PFSK-1 (cell line): ENCODE results near the gene RNF4.

Experiments
- POLR2AphosphoS5 ChIP-seq: IDR thresholded peaks from 2 replicates; pipeline ENCODE4 v1.6.1; 2012; ENCODE audit warnings: low read depth, mild to moderate bottlenecking, control low read depth, low read length, moderate library complexity
- SIN3A ChIP-seq: IDR thresholded peaks from 2 replicates; pipeline ENCODE4 v1.6.1; 2012; ENCODE audit warnings: mild to moderate bottlenecking, low read length, moderate library complexity, borderline replicate concordance; ENCODE audit not compliant: insufficient read depth
- TAF1 ChIP-seq: IDR thresholded peaks from 2 replicates; pipeline ENCODE4 v1.6.1; 2012; ENCODE audit warnings: low read length, control low read depth, borderline replicate concordance; ENCODE audit not compliant: insufficient read depth
- TF ChIP-seq, protein P1 (sequence below), 2 experiments: IDR thresholded peaks; 2 replicates each; pipeline versions ENCODE4 v1.6.1 to v1.8.0; 2011 to 2012; ENCODE audit warnings: low read depth in 2 of 2, low read length in 2 of 2, control low read depth in 1 of 2, inconsistent platforms in 1 of 2, mild to moderate bottlenecking in 1 of 2, moderate library complexity in 1 of 2; ENCODE audit not compliant: insufficient read depth in 1 of 2

DNA sequence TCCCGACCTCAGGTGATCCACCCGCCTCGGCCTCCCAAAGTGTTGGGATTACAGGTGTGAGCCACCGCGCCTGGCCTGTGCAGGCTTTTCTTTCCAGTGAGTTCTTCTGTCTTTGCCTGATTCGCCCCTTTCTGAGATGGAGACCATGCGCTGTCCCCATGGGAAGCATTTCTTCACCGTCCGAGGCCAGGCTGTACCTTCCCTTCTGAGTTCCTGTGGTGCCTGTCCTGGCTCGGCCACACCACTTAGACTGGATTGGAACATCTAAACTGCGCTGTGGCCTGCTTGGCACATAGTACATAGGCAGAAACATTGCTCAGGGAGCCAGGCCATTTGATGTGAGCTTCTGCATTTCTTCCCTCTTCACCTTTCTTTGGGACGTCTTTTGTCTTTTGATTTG, 91.3 kb downstream of the RNF4 start:
- TF ChIP-seq, protein P1, sequence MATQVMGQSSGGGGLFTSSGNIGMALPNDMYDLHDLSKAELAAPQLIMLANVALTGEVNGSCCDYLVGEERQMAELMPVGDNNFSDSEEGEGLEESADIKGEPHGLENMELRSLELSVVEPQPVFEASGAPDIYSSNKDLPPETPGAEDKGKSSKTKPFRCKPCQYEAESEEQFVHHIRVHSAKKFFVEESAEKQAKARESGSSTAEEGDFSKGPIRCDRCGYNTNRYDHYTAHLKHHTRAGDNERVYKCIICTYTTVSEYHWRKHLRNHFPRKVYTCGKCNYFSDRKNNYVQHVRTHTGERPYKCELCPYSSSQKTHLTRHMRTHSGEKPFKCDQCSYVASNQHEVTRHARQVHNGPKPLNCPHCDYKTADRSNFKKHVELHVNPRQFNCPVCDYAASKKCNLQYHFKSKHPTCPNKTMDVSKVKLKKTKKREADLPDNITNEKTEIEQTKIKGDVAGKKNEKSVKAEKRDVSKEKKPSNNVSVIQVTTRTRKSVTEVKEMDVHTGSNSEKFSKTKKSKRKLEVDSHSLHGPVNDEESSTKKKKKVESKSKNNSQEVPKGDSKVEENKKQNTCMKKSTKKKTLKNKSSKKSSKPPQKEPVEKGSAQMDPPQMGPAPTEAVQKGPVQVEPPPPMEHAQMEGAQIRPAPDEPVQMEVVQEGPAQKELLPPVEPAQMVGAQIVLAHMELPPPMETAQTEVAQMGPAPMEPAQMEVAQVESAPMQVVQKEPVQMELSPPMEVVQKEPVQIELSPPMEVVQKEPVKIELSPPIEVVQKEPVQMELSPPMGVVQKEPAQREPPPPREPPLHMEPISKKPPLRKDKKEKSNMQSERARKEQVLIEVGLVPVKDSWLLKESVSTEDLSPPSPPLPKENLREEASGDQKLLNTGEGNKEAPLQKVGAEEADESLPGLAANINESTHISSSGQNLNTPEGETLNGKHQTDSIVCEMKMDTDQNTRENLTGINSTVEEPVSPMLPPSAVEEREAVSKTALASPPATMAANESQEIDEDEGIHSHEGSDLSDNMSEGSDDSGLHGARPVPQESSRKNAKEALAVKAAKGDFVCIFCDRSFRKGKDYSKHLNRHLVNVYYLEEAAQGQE (IDR thresholded peaks at IDR 0.05; ENCODE audit: insufficient read depth in 1 of 2, low read depth in 2 of 2, low read length in 2 of 2): no peak
- TF ChIP-seq POLR2AphosphoS5 (no peak), TAF1 (no peak), SIN3A (no peak)
